Adipocyte (in vitro differentiated cells): Measurements from ENCODE around the gene KCNIP1.

ENCODE experiments used
- DNase-seq: peaks from one replicate; pipeline ENCODE4 v3.0.0-alpha.2; 2015; ENCODE audit warnings: low read depth
- H3K27me3 ChIP-seq: replicated peaks from 2 replicates; pipeline ENCODE4 v1.7.0; 2013; ENCODE audit warnings: mild to moderate bottlenecking, low read length, moderate library complexity; ENCODE audit not compliant: control insufficient read depth, insufficient read depth
- H3K36me3 ChIP-seq: 2 replicates; pipeline ENCODE4 v1.7.0; 2013; ENCODE audit warnings: low read length, mild to moderate bottlenecking, moderate library complexity; ENCODE audit not compliant: control insufficient read depth, insufficient read depth, severe bottlenecking
- H3K4me1 ChIP-seq: 2 replicates; pipeline ENCODE4 v1.7.0; 2013; ENCODE audit warnings: mild to moderate bottlenecking, low read length, moderate library complexity; ENCODE audit not compliant: control insufficient read depth, insufficient read depth
- H3K4me3 ChIP-seq: 2 replicates; pipeline ENCODE4 v1.7.0; 2013; ENCODE audit warnings: mild to moderate bottlenecking, low read length, moderate library complexity
- H3K9ac ChIP-seq: 2 replicates; pipeline ENCODE4 v1.7.0; 2013; ENCODE audit warnings: mild to moderate bottlenecking, low read length, moderate library complexity
- H3K9me3 ChIP-seq: 2 replicates; pipeline ENCODE4 v1.7.0; 2013; ENCODE audit warnings: mild to moderate bottlenecking, low read length, moderate library complexity; ENCODE audit not compliant: control insufficient read depth

The KCNIP1 gene

GRCh38 chr5:170633235-170634081 lies 129.6 kb downstream of the KCNIP1 start:
- peak overlapping the region; percentile 55 for H3K4me3 ChIP-seq
- H3K36me3 ChIP-seq, result no peaks in the 10 kb centered on the region
- peaks cover 24% of the 10 kb centered on the region for H3K27me3 ChIP-seq
- peak overlapping the region; percentile 62 for H3K9ac ChIP-seq
- H3K9me3 ChIP-seq, result no peaks in the 10 kb centered on the region
- peak; percentile 83 for DNase-seq
- H3K4me1 ChIP-seq, result peaks cover 32% of the 10 kb centered on the region

- H3K9me3 ChIP-seq, result no peaks in the 10 kb centered on the region
- H3K4me1 ChIP-seq, result peaks cover 32% of the 10 kb centered on the region
- no peaks in the 10 kb centered on the region for H3K36me3 ChIP-seq
- peak overlapping the region; percentile 17 for H3K9ac ChIP-seq
- no peak overlapping the region for H3K4me3 ChIP-seq
- H3K27me3 ChIP-seq, result peaks cover 15% of the 10 kb centered on the region
- DNase-seq, result no peak
These were observed 130.6 kb downstream of the KCNIP1 start for GRCh38 chr5:170634256-170634990.

- H3K36me3 ChIP-seq, result no peaks in the 10 kb centered on the region
- no peaks in the 10 kb centered on the region for H3K9me3 ChIP-seq
- no peak for DNase-seq
- no peak overlapping the region for H3K4me3 ChIP-seq
- peaks cover 32% of the 10 kb centered on the region for H3K4me1 ChIP-seq
- peaks cover 17% of the 10 kb centered on the region for H3K27me3 ChIP-seq
- no peak overlapping the region for H3K9ac ChIP-seq
These were observed 131.9 kb downstream of the KCNIP1 start for GRCh38 chr5:170635706-170636105.

DNA sequence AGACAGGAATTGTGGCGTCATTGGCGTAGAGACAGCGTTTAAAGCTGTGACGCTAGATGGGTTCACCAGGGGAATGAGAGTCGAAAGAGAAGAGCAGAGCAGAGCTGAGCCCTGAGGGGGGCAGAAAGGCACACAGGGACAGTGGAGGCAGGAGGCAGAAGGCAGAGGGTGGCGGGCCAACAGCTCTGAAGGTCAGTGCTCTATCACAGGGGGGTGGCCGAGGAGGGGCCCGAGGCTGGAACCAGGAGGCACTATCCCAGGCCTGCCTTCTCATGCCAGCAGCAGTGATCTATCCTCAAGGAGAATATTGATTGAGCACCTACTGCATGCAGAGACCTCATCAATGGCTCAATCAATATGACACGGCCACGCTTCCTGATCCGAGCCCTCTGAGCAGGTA lies 132.4 kb downstream of the KCNIP1 start:
- no peaks in the 10 kb centered on the region for H3K9me3 ChIP-seq
- peaks cover 30% of the 10 kb centered on the region for H3K4me1 ChIP-seq
- H3K9ac ChIP-seq, result no peak overlapping the region
- H3K36me3 ChIP-seq, result no peaks in the 10 kb centered on the region
- no peak for DNase-seq
- peaks cover 19% of the 10 kb centered on the region for H3K27me3 ChIP-seq
- H3K4me3 ChIP-seq, result no peak overlapping the region

GRCh38 chr5:170636801-170637477 lies 133.1 kb downstream of the KCNIP1 start:
- no peak overlapping the region for H3K9ac ChIP-seq
- DNase-seq, result no peak
- peaks cover 24% of the 10 kb centered on the region for H3K27me3 ChIP-seq
- peaks cover 24% of the 10 kb centered on the region for H3K4me1 ChIP-seq
- H3K4me3 ChIP-seq, result no peak overlapping the region
- no peaks in the 10 kb centered on the region for H3K9me3 ChIP-seq
- no peaks in the 10 kb centered on the region for H3K36me3 ChIP-seq

DNA sequence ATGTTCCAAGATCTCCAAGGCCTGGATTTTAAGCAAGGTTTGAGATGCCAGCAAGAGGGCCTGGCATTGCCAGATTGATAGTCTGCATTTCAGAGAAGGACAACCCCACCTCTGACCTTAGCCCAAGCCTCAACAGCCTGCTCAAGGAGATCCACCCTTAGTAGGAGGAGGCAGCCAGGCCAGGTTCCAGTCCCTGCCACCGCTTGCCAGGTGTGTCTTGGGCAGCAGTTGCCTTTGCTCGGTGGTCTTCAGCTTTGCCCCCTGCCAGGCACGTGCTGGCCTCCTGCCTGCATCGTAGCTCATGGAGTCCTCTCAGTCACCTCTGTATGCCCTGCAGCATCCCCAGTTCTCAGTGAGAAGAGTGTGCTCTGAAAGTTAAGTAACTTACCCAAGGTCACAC lies 134.2 kb downstream of the KCNIP1 start:
- no peak overlapping the region for H3K9ac ChIP-seq
- no peak for DNase-seq
- no peak overlapping the region for H3K4me3 ChIP-seq
- H3K27me3 ChIP-seq, result peaks cover 35% of the 10 kb centered on the region
- no peaks in the 10 kb centered on the region for H3K9me3 ChIP-seq
- H3K36me3 ChIP-seq, result no peaks in the 10 kb centered on the region
- peaks cover 13% of the 10 kb centered on the region for H3K4me1 ChIP-seq

- no peak overlapping the region for H3K4me3 ChIP-seq
- no peaks in the 10 kb centered on the region for H3K9me3 ChIP-seq
- peak; percentile 78 for DNase-seq
- no peaks in the 10 kb centered on the region for H3K36me3 ChIP-seq
- peaks cover 41% of the 10 kb centered on the region for H3K27me3 ChIP-seq
- no peak overlapping the region for H3K9ac ChIP-seq
- peaks cover 10% of the 10 kb centered on the region for H3K4me1 ChIP-seq
These were observed 134.8 kb downstream of the KCNIP1 start for GRCh38 chr5:170638454-170639220.

GRCh38 chr5:170639221-170639925 lies 135.6 kb downstream of the KCNIP1 start:
- H3K9me3 ChIP-seq, result no peaks in the 10 kb centered on the region
- H3K27me3 ChIP-seq, result peaks cover 49% of the 10 kb centered on the region
- H3K4me1 ChIP-seq, result peaks cover 3% of the 10 kb centered on the region
- H3K4me3 ChIP-seq, result no peak overlapping the region
- no peak for DNase-seq
- no peaks in the 10 kb centered on the region for H3K36me3 ChIP-seq
- H3K9ac ChIP-seq, result no peak overlapping the region

DNA sequence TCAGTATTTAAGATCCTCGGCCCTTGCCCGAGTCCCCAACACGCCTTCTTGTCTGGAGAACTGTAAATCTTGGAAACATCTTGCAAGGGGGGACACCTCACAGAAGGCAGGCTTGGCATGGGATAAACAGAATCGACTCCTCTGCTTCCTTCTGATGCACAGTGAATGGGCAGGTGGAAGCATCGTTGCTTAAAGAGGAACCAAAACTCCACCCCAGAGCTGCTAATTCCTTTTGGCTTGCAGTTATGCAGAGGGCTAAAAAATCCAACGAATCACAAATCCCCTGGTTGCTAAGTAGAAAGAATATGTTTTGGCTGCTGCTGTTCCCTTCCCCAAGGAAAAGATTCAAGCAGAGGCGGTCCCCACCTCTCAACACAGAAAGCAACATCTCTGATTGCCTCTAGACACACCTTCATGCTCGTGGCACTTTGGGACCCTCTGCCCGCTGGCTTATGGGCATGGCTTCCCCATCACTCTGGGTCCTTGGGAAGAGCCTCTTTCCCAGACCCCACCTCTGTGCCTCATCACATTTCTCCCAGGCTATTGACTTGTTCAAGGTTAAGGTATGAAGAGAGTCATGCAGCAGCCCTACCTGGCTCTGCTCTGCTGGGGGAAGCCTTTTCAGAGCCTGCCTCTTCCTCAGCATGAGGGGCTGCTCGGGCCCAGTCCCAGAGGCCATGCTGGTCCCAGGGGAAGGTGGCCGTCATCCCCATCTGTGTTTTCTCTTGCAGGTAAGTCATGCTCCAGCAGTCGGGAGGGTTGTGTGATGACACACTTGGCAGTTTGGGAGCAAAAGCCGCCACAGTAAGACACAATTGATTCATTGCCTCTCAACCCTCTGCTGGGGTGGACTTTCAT lies 137.1 kb downstream of the KCNIP1 start:
- H3K9me3 ChIP-seq, result no peaks in the 10 kb centered on the region
- H3K27me3 ChIP-seq, result peaks cover 55% of the 10 kb centered on the region
- no peak overlapping the region for H3K9ac ChIP-seq
- DNase-seq, result no peak
- H3K36me3 ChIP-seq, result no peaks in the 10 kb centered on the region
- no peaks in the 10 kb centered on the region for H3K4me1 ChIP-seq
- no peak overlapping the region for H3K4me3 ChIP-seq

GRCh38 chr5:170641589-170642031 lies 137.8 kb downstream of the KCNIP1 start:
- H3K9ac ChIP-seq, result no peak overlapping the region
- peaks cover 53% of the 10 kb centered on the region for H3K27me3 ChIP-seq
- no peaks in the 10 kb centered on the region for H3K36me3 ChIP-seq
- no peak overlapping the region for H3K4me3 ChIP-seq
- no peaks in the 10 kb centered on the region for H3K4me1 ChIP-seq
- DNase-seq, result no peak
- no peaks in the 10 kb centered on the region for H3K9me3 ChIP-seq
